ENCODE data around the gene HIPK3. TPM values are rescaled to one million over a fixed set of nuclear protein-coding genes. Genes with fewer than 3 reads are reported as not detected.
A peak's percentile ranks its signal among the peaks of the same experiment; 100 is the strongest.

The HIPK3 gene
- total RNA-seq (2014; rRNA removed; shearing (Covaris generic)), result 20.5 and 29.8 TPM in 2 replicates
- 4.7 and 5.5 TPM in 2 replicates for polyA plus RNA-seq (2016; fragmentation: Nextera tagmentation; extraction: Ambion mirVana)
- long read RNA-seq, partial matches to known transcripts, result 1 of 1 reads
- long read RNA-seq, other reads (novel, unspliced or antisense), result 0 of 1 reads

DNA sequence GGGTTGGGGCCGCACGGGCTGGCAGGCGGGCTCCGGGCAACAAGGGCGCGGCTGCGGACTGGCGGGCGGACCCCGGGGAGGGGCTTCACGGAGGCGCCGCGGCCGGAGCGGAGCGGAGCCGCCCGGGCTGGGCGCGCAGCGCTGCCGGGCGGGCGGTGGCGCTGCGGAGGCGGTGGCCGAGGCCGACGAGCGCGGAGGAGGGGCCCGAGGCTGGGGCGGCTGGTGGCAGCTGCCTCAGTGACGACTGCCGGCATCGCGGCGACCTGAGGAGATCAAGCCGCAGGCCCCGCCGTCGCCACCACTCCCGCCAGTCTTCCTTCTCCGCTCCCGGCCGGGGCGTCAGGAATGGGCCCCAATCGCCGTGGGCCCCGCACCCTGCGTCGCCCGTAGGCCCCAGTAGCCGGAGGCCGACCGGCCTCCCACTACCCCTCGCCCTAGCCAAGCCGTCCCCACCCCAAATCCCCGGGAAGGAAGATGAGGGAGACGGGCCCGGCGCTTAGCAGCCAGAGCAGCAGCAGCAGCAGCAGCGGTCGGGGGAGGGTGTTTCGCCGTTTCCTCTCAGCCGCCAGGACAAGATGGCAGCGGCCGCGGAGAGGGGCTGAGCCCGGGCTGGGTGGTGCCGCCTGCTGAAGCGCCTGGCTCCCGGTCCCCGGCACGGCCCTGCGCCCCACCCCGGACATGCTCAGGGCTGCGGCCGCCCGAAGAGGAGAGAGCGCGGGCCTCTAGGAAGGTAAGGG is at the start of gene HIPK3:
Gene HIPK3, plus strand, starts transcription at position 222 of the 737 bp plus-strand sequence.
- peak within 1 kb of the TSS; percentile 83 for H2AFZ ChIP-seq
- ATAC-seq, result peak; percentile 81
- H3K27ac Mint-ChIP-seq, result peak within 1 kb of the TSS; percentile 97

DNA sequence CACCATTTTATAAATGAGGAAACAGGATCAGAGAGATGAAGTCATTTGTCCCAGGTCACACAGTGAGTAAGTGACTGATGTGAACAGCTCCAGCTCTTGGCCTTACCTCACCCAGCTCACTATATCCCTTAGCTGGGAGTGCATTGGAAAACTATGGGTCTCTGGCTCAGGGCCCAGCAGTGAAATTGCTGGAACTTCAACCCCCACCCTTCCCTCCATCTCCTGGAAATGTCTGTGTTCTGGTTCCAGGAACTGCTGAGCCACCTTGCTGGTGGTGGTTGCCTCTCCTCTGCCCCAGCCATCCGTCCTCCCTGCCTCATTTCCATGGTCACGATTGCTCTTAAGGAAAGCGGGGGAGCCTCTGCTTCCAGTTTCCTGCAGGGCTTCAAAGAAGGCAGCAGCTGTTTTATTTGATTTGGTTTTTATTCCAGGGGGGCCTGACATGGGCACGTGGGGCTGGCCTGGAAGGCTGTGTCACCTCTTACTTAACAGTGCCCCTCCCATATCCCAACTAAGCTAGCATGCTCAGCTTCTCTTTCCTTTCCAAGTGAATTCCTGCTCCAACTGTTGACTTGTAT is 49.7 kb upstream of the HIPK3 start:
- H3K4me3 ChIP-seq, result no peak overlapping the region
- H3K36me3 ChIP-seq (ENCODE audit: insufficient read depth), result no peaks in the 10 kb centered on the region
- Mint-ChIP-seq H3K27me3 (ENCODE audit: insufficient read depth, low read depth, poor library complexity) (no peaks in the 10 kb centered on the region), H3K27ac (no peak overlapping the region), H3K36me3 (ENCODE audit: low read depth) (no peaks in the 10 kb centered on the region), H3K4me3 (no peak overlapping the region), H3K9me3 (no peaks in the 10 kb centered on the region; the same call in 2 of the 3 replicates), H3K4me1 (peaks cover 5% of the 10 kb centered on the region; the same call in 1 of the 3 replicates)
- no peaks in the 10 kb centered on the region for H3K4me1 ChIP-seq (ENCODE audit: insufficient read depth)
- ATAC-seq, result no peak
- H3K4me2 ChIP-seq, result no peak overlapping the region
- no peak for DNase-seq (ENCODE audit: low spot score)
- H3K9me2 ChIP-seq (ENCODE audit: insufficient read depth), result no peaks in the 10 kb centered on the region
- no peaks in the 10 kb centered on the region for H3K79me2 ChIP-seq (replicated peaks; ENCODE audit: insufficient read depth)
- peak overlapping the region; percentile 89; the same call in 1 of the 2 replicates for H2AFZ ChIP-seq
- H4K20me1 ChIP-seq (replicated peaks; ENCODE audit: insufficient read depth), result no peaks in the 10 kb centered on the region
- H3K27ac ChIP-seq (ENCODE audit: low read depth), result no peak overlapping the region
- H3K27me3 ChIP-seq (ENCODE audit: insufficient read depth), result no peaks in the 10 kb centered on the region
- no peaks in the 10 kb centered on the region for H3F3A ChIP-seq (replicated peaks; ENCODE audit: low read depth)
- TF ChIP-seq ZNF331 (CRISPR knock-in tag; IDR thresholded peaks at IDR 0.05; ENCODE audit: low read depth) (no peak), ZNF462 (CRISPR knock-in tag; IDR thresholded peaks at IDR 0.05) (no peak), REST (IDR thresholded peaks at IDR 0.05; ENCODE audit: unreplicated experiment) (no peak)

More for the DNA sequence above, at the start of gene HIPK3:
- H3K36me3 ChIP-seq (ENCODE audit: insufficient read depth), result no peaks in the 10 kb centered on the region
- peak within 1 kb of the TSS; percentile 97 for H3K27ac ChIP-seq (ENCODE audit: low read depth)
- H3K79me2 ChIP-seq (replicated peaks; ENCODE audit: insufficient read depth), result peaks cover 36% of the 10 kb centered on the region
- Mint-ChIP-seq H3K4me3 (peak within 1 kb of the TSS; percentile 94), H3K4me1 (peaks cover 26% of the 10 kb centered on the region), H3K27me3 (ENCODE audit: insufficient read depth, low read depth, poor library complexity) (peaks cover 19% of the 10 kb centered on the region), H3K9me3 (peaks cover 3% of the 10 kb centered on the region; the same call in 2 of the 3 replicates), H3K36me3 (ENCODE audit: low read depth) (no peaks in the 10 kb centered on the region; the same call in 2 of the 3 replicates)
- H3K4me2 ChIP-seq, result peak within 1 kb of the TSS; percentile 89
- peaks cover 24% of the 10 kb centered on the region for H3K4me1 ChIP-seq (ENCODE audit: insufficient read depth)
- H3K27me3 ChIP-seq (ENCODE audit: insufficient read depth), result no peaks in the 10 kb centered on the region
- peak within 1 kb of the TSS; percentile 92 for H3K4me3 ChIP-seq
- peak; percentile 88 for DNase-seq (ENCODE audit: low spot score)
- peaks cover 11% of the 10 kb centered on the region; the same call in 1 of the 2 replicates for H3F3A ChIP-seq (replicated peaks; ENCODE audit: low read depth)
- H4K20me1 ChIP-seq (replicated peaks; ENCODE audit: insufficient read depth), result peaks cover 5% of the 10 kb centered on the region; the same call in 1 of the 2 replicates
- H3K9me2 ChIP-seq (ENCODE audit: insufficient read depth), result no peaks in the 10 kb centered on the region
- TF ChIP-seq, protein P1, sequence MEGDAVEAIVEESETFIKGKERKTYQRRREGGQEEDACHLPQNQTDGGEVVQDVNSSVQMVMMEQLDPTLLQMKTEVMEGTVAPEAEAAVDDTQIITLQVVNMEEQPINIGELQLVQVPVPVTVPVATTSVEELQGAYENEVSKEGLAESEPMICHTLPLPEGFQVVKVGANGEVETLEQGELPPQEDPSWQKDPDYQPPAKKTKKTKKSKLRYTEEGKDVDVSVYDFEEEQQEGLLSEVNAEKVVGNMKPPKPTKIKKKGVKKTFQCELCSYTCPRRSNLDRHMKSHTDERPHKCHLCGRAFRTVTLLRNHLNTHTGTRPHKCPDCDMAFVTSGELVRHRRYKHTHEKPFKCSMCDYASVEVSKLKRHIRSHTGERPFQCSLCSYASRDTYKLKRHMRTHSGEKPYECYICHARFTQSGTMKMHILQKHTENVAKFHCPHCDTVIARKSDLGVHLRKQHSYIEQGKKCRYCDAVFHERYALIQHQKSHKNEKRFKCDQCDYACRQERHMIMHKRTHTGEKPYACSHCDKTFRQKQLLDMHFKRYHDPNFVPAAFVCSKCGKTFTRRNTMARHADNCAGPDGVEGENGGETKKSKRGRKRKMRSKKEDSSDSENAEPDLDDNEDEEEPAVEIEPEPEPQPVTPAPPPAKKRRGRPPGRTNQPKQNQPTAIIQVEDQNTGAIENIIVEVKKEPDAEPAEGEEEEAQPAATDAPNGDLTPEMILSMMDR (conservative IDR thresholded peaks at IDR 0.05; ENCODE audit: low read depth in 2 of 2), result peak in 1 of 2 experiments; percentile 47; a peak in 2 of 4 replicates
- TF ChIP-seq POLR2AphosphoS5 (IDR thresholded peaks at IDR 0.05; ENCODE audit: low read depth), result peak; percentile 44; the same call in 1 of the 2 replicates
- TF ChIP-seq CREB1 (CRISPR knock-in tag; IDR thresholded peaks at IDR 0.05; ENCODE audit: low read depth), result 0 out of 2 replicates have a peak, but pooled peaks have one; percentile 3
- no peak for TF ChIP-seq STAT1 (IDR thresholded peaks at IDR 0.05; ENCODE audit: unreplicated experiment)
